Skeletal muscle satellite cell (primary cell): ENCODE results near the gene MAPRE3.
A peak's percentile ranks its signal among the peaks of the same experiment; 100 is the strongest.

Experiments used
- H3K27me3 ChIP-seq: 2 replicates; pipeline ENCODE4 v1.7.0; 2013; ENCODE audit warnings: low read length; ENCODE audit not compliant: control insufficient read depth, insufficient read depth
- H3K36me3 ChIP-seq: 2 replicates; pipeline ENCODE4 v1.7.0; 2013; ENCODE audit warnings: mild to moderate bottlenecking, control low read depth, low read length; ENCODE audit not compliant: insufficient read depth
- H3K4me1 ChIP-seq: 2 replicates; pipeline ENCODE4 v1.7.0; 2013; ENCODE audit warnings: low read length; ENCODE audit not compliant: control insufficient read depth, insufficient read depth
- H3K4me2 ChIP-seq: 2 replicates; pipeline ENCODE4 v1.7.0; 2013; ENCODE audit warnings: mild to moderate bottlenecking, low read length
- H3K4me3 ChIP-seq: 2 replicates; pipeline ENCODE4 v1.7.0; 2013; ENCODE audit warnings: low read length
- H3K9ac ChIP-seq: 2 replicates; pipeline ENCODE4 v1.7.0; 2013; ENCODE audit warnings: mild to moderate bottlenecking, low read depth, low read length, moderate library complexity
- H3K9me3 ChIP-seq: replicated peaks from 2 replicates; pipeline ENCODE4 v1.7.0; 2013; ENCODE audit warnings: mild to moderate bottlenecking, control low read depth, low read length

Gene MAPRE3

GRCh38 chr2:27021253-27022049 is 51.0 kb downstream of the MAPRE3 start:
- peaks cover 10% of the 10 kb centered on the region for H3K36me3 ChIP-seq
- H3K4me2 ChIP-seq = no peak overlapping the region
- peaks cover 3% of the 10 kb centered on the region for H3K4me1 ChIP-seq
- no peak overlapping the region for H3K9ac ChIP-seq
- H3K9me3 ChIP-seq = no peaks in the 10 kb centered on the region
- H3K4me3 ChIP-seq = no peak overlapping the region
- no peaks in the 10 kb centered on the region for H3K27me3 ChIP-seq

- H3K4me2 ChIP-seq = no peak overlapping the region
- H3K9ac ChIP-seq = no peak overlapping the region
- H3K4me3 ChIP-seq = no peak overlapping the region
- H3K27me3 ChIP-seq = no peaks in the 10 kb centered on the region
- H3K36me3 ChIP-seq = peaks cover 18% of the 10 kb centered on the region
- H3K4me1 ChIP-seq = no peaks in the 10 kb centered on the region
- no peaks in the 10 kb centered on the region for H3K9me3 ChIP-seq
These were observed 53.3 kb downstream of the MAPRE3 start for GRCh38 chr2:27023740-27024139.

GRCh38 chr2:27024188-27024587 is 53.8 kb downstream of the MAPRE3 start:
- Histone ChIP-seq H3K27me3 (no peaks in the 10 kb centered on the region), H3K9ac (no peak overlapping the region), H3K4me3 (no peak overlapping the region), H3K9me3 (no peaks in the 10 kb centered on the region), H3K36me3 (peaks cover 18% of the 10 kb centered on the region), H3K4me2 (no peak overlapping the region), H3K4me1 (no peaks in the 10 kb centered on the region)

- no peak overlapping the region for H3K4me2 ChIP-seq
- no peak overlapping the region for H3K9ac ChIP-seq
- H3K4me3 ChIP-seq = no peak overlapping the region
- H3K4me1 ChIP-seq = no peaks in the 10 kb centered on the region
- H3K27me3 ChIP-seq = no peaks in the 10 kb centered on the region
- H3K36me3 ChIP-seq = peaks cover 18% of the 10 kb centered on the region
- H3K9me3 ChIP-seq = no peaks in the 10 kb centered on the region
These were observed 54.4 kb downstream of the MAPRE3 start for GRCh38 chr2:27024812-27025211.

GRCh38 chr2:27025281-27025800 is 54.9 kb downstream of the MAPRE3 start:
- Histone ChIP-seq H3K36me3 (peaks cover 18% of the 10 kb centered on the region), H3K4me1 (no peaks in the 10 kb centered on the region), H3K9me3 (no peaks in the 10 kb centered on the region), H3K4me2 (no peak overlapping the region), H3K4me3 (no peak overlapping the region), H3K9ac (no peak overlapping the region), H3K27me3 (no peaks in the 10 kb centered on the region)

- Histone ChIP-seq H3K9ac (no peak overlapping the region), H3K9me3 (no peaks in the 10 kb centered on the region), H3K4me2 (no peak overlapping the region), H3K27me3 (no peaks in the 10 kb centered on the region), H3K4me1 (no peaks in the 10 kb centered on the region), H3K36me3 (peaks cover 18% of the 10 kb centered on the region), H3K4me3 (no peak overlapping the region)
These were observed 55.7 kb downstream of the MAPRE3 start for GRCh38 chr2:27025861-27026851.

GRCh38 chr2:27027211-27027651 is 56.8 kb downstream of the MAPRE3 start:
- no peak overlapping the region for H3K9ac ChIP-seq
- no peak overlapping the region for H3K4me3 ChIP-seq
- no peaks in the 10 kb centered on the region for H3K27me3 ChIP-seq
- no peaks in the 10 kb centered on the region for H3K9me3 ChIP-seq
- H3K4me1 ChIP-seq = no peaks in the 10 kb centered on the region
- peaks cover 18% of the 10 kb centered on the region for H3K36me3 ChIP-seq
- H3K4me2 ChIP-seq = no peak overlapping the region

- H3K4me2 ChIP-seq = no peak overlapping the region
- no peaks in the 10 kb centered on the region for H3K9me3 ChIP-seq
- peaks cover 3% of the 10 kb centered on the region for H3K4me1 ChIP-seq
- no peak overlapping the region for H3K4me3 ChIP-seq
- H3K36me3 ChIP-seq = peaks cover 10% of the 10 kb centered on the region
- no peak overlapping the region for H3K9ac ChIP-seq
- no peaks in the 10 kb centered on the region for H3K27me3 ChIP-seq
These were observed 58.6 kb downstream of the MAPRE3 start for GRCh38 chr2:27029051-27029450.

GRCh38 chr2:27032495-27033252 is 62.2 kb downstream of the MAPRE3 start, which contains the start of gene TMEM214:
Gene TMEM214 (plus strand): TSS chr2:27032965. CDS start chr2:27033016, 51 bp downstream.
- peak within 1 kb of the TSS; percentile 97 for H3K4me2 ChIP-seq
- no peaks in the 10 kb centered on the region for H3K27me3 ChIP-seq
- H3K4me3 ChIP-seq = peak within 1 kb of the TSS; percentile 99
- H3K36me3 ChIP-seq = peaks cover 41% of the 10 kb centered on the region
- peak within 1 kb of the TSS; percentile 99 for H3K9ac ChIP-seq
- no peaks in the 10 kb centered on the region for H3K9me3 ChIP-seq
- H3K4me1 ChIP-seq = peaks cover 12% of the 10 kb centered on the region

GRCh38 chr2:27033253-27033852 is 62.9 kb downstream of the MAPRE3 start:
- Histone ChIP-seq H3K4me3 (peak overlapping the region; percentile 99), H3K27me3 (no peaks in the 10 kb centered on the region), H3K9me3 (no peaks in the 10 kb centered on the region), H3K4me2 (peak overlapping the region; percentile 97), H3K36me3 (peaks cover 42% of the 10 kb centered on the region), H3K4me1 (peaks cover 12% of the 10 kb centered on the region), H3K9ac (peak overlapping the region; percentile 99)
